ENCODE measurements around the gene GIGYF2. TPM values are rescaled to one million over a fixed set of nuclear protein-coding genes. Genes with fewer than 3 reads are reported as not detected.
"Not testable (repeated sequence)": the region's sequence is repeated elsewhere in the genome, so short reads cannot be mapped to it uniquely, and the experiment has no call there.

GIGYF2 gene
- total RNA-seq, 2 donors from 2014 or later = 91.5 to 101 TPM

- Mint-ChIP-seq H3K4me1 (ENCODE audit: low read depth in 2 of 2) (peaks cover 6 to 11% of the 10 kb centered on the region in 2 donors), H3K27ac (peak overlapping the region in 1 of 2 donors; percentile 36), H3K27me3 (peaks cover 8 to 12% of the 10 kb centered on the region in 2 donors), H3K36me3 (no peaks in the 10 kb centered on the region), H3K4me3 (no peak overlapping the region), H3K9me3 (no peaks in the 10 kb centered on the region)
- ATAC-seq (peak in 1 of 2 donors; percentile 43), DNase-seq (ENCODE audit: low spot score) (no peak)
Measured at GRCh38 chr2:232672588-232672987, 24.5 kb upstream of the GIGYF2 start.

- no peak for ATAC-seq
- no peaks in the 10 kb centered on the region for H3K9me3 Mint-ChIP-seq
- peaks cover 6 to 11% of the 10 kb centered on the region in 2 donors for H3K4me1 Mint-ChIP-seq (ENCODE audit: low read depth in 2 of 2)
- no peaks in the 10 kb centered on the region for H3K36me3 Mint-ChIP-seq
- H3K27me3 Mint-ChIP-seq = peaks cover 10 to 14% of the 10 kb centered on the region in 2 donors
- no peak overlapping the region for H3K27ac Mint-ChIP-seq
- DNase-seq (ENCODE audit: low spot score) = no peak
- no peak overlapping the region for H3K4me3 Mint-ChIP-seq
Measured at GRCh38 chr2:232674491-232674890, 22.6 kb upstream of the GIGYF2 start.

- no peaks in the 10 kb centered on the region for H3K36me3 Mint-ChIP-seq
- H3K4me3 Mint-ChIP-seq = no peak overlapping the region
- H3K27ac Mint-ChIP-seq = no peak overlapping the region
- peaks cover 6 to 11% of the 10 kb centered on the region in 2 donors for H3K4me1 Mint-ChIP-seq (ENCODE audit: low read depth in 2 of 2)
- DNase-seq (ENCODE audit: low spot score) (no peak), ATAC-seq (no peak)
- no peaks in the 10 kb centered on the region for H3K9me3 Mint-ChIP-seq
- peaks cover 13 to 14% of the 10 kb centered on the region in 2 donors for H3K27me3 Mint-ChIP-seq
Measured at GRCh38 chr2:232675381-232675780, 21.8 kb upstream of the GIGYF2 start.

GRCh38 chr2:232680006-232680405, 17.1 kb upstream of the GIGYF2 start:
- Mint-ChIP-seq H3K36me3 (no peaks in the 10 kb centered on the region), H3K9me3 (no peaks in the 10 kb centered on the region), H3K4me1 (ENCODE audit: low read depth in 2 of 2) (peaks cover 6 to 11% of the 10 kb centered on the region in 2 donors), H3K27ac (no peak overlapping the region), H3K27me3 (peaks cover 21 to 23% of the 10 kb centered on the region in 2 donors), H3K4me3 (no peak overlapping the region)
- ATAC-seq (no peak), DNase-seq (ENCODE audit: low spot score) (no peak)

GRCh38 chr2:232681527-232681926, 15.6 kb upstream of the GIGYF2 start:
- Mint-ChIP-seq H3K27ac (no peak overlapping the region), H3K27me3 (peaks cover 21 to 23% of the 10 kb centered on the region in 2 donors), H3K9me3 (no peaks in the 10 kb centered on the region), H3K4me1 (ENCODE audit: low read depth in 2 of 2) (peaks cover 3 to 8% of the 10 kb centered on the region in 2 donors), H3K4me3 (no peak overlapping the region), H3K36me3 (no peaks in the 10 kb centered on the region)
- no peak for ATAC-seq
- no peak for DNase-seq (ENCODE audit: low spot score)

- no peak for ATAC-seq
- no peaks in the 10 kb centered on the region for H3K36me3 Mint-ChIP-seq
- H3K9me3 Mint-ChIP-seq = no peaks in the 10 kb centered on the region
- DNase-seq (ENCODE audit: low spot score) = no peak
- H3K27ac Mint-ChIP-seq = no peak overlapping the region
- H3K4me3 Mint-ChIP-seq = no peak overlapping the region
- H3K27me3 Mint-ChIP-seq = peaks cover 21 to 23% of the 10 kb centered on the region in 2 donors
- H3K4me1 Mint-ChIP-seq (ENCODE audit: low read depth in 2 of 2) = no peaks in the 10 kb centered on the region
Measured at GRCh38 chr2:232683368-232683767, 13.8 kb upstream of the GIGYF2 start.

- H3K4me1 Mint-ChIP-seq (ENCODE audit: low read depth in 2 of 2); H3K4me3 Mint-ChIP-seq; H3K27ac Mint-ChIP-seq; ATAC-seq; DNase-seq (ENCODE audit: low spot score); H3K9me3 Mint-ChIP-seq; H3K36me3 Mint-ChIP-seq: not testable (repeated sequence)
- peaks cover 9 to 14% of the 10 kb centered on the region in 2 donors for H3K27me3 Mint-ChIP-seq
Measured at GRCh38 chr2:232685391-232685790, 11.7 kb upstream of the GIGYF2 start.

GRCh38 chr2:232687382-232688160, 9.6 kb upstream of the GIGYF2 start:
- Mint-ChIP-seq H3K9me3 (no peaks in the 10 kb centered on the region), H3K36me3 (no peaks in the 10 kb centered on the region), H3K4me1 (ENCODE audit: low read depth in 2 of 2) (no peaks in the 10 kb centered on the region), H3K27me3 (peaks cover 0 to 5% of the 10 kb centered on the region in 2 donors), H3K4me3 (no peak overlapping the region), H3K27ac (no peak overlapping the region)
- no peak for DNase-seq (ENCODE audit: low spot score)
- peak in 1 of 2 donors; percentile 30 for ATAC-seq

- no peak for ATAC-seq
Measured at GRCh38 chr2:232688201-232688600, 8.9 kb upstream of the GIGYF2 start.

GRCh38 chr2:232689152-232689910, 7.8 kb upstream of the GIGYF2 start:
- Mint-ChIP-seq H3K27me3 (no peaks in the 10 kb centered on the region), H3K9me3 (no peaks in the 10 kb centered on the region), H3K4me3 (no peak overlapping the region), H3K27ac (no peak overlapping the region), H3K36me3 (no peaks in the 10 kb centered on the region), H3K4me1 (ENCODE audit: low read depth in 2 of 2) (no peaks in the 10 kb centered on the region)
- ATAC-seq (no peak), DNase-seq (ENCODE audit: low spot score) (no peak)

More at GRCh38 chr2:232688201-232688600, 8.9 kb upstream of the GIGYF2 start:
- Mint-ChIP-seq H3K4me1 (ENCODE audit: low read depth in 2 of 2) (no peaks in the 10 kb centered on the region), H3K4me3 (no peak overlapping the region), H3K9me3 (no peaks in the 10 kb centered on the region), H3K27me3 (peaks cover 0 to 5% of the 10 kb centered on the region in 2 donors), H3K27ac (no peak overlapping the region), H3K36me3 (no peaks in the 10 kb centered on the region)
- DNase-seq (ENCODE audit: low spot score) = no peak

- not testable (repeated sequence) for H3K4me3 Mint-ChIP-seq; ATAC-seq; H3K36me3 Mint-ChIP-seq; DNase-seq (ENCODE audit: low spot score); H3K9me3 Mint-ChIP-seq; H3K27me3 Mint-ChIP-seq; H3K27ac Mint-ChIP-seq; H3K4me1 Mint-ChIP-seq (ENCODE audit: low read depth in 2 of 2)
Measured at GRCh38 chr2:232691117-232691516, 6.0 kb upstream of the GIGYF2 start.

- H3K27me3 Mint-ChIP-seq = no peaks in the 10 kb centered on the region
- H3K4me1 Mint-ChIP-seq (ENCODE audit: low read depth in 2 of 2) = peaks cover 7% of the 10 kb centered on the region in 2 donors
- peaks cover under 1% of the 10 kb centered on the region for H3K36me3 Mint-ChIP-seq
- H3K4me3 Mint-ChIP-seq = no peak overlapping the region
- no peak for DNase-seq (ENCODE audit: low spot score)
- H3K9me3 Mint-ChIP-seq = no peaks in the 10 kb centered on the region
- no peak overlapping the region for H3K27ac Mint-ChIP-seq
- ATAC-seq = no peak
Measured at GRCh38 chr2:232693344-232693743, 3.8 kb upstream of the GIGYF2 start.

- Mint-ChIP-seq H3K27me3 (no peaks in the 10 kb centered on the region), H3K36me3 (peaks cover 17% of the 10 kb centered on the region), H3K4me1 (ENCODE audit: low read depth in 2 of 2) (peaks cover 29% of the 10 kb centered on the region in 2 donors), H3K27ac (peak overlapping the region; percentile 51 to 72), H3K9me3 (no peaks in the 10 kb centered on the region), H3K4me3 (peak overlapping the region; percentile 97)
- ATAC-seq (no peak), DNase-seq (ENCODE audit: low spot score) (no peak)
Measured at GRCh38 chr2:232696609-232697058, 497 bp upstream of the GIGYF2 start.

GRCh38 chr2:232697807-232698110, 628 bp downstream of the GIGYF2 start:
- ATAC-seq = peak in 1 of 2 donors; percentile 4
- H3K9me3 Mint-ChIP-seq = no peaks in the 10 kb centered on the region
- H3K4me3 Mint-ChIP-seq = peak overlapping the region; percentile 97
- H3K4me1 Mint-ChIP-seq (ENCODE audit: low read depth in 2 of 2) = peaks cover 29 to 31% of the 10 kb centered on the region in 2 donors
- H3K27me3 Mint-ChIP-seq = no peaks in the 10 kb centered on the region
- H3K36me3 Mint-ChIP-seq = peaks cover 17% of the 10 kb centered on the region
- peak overlapping the region; percentile 73 to 95 for H3K27ac Mint-ChIP-seq
- DNase-seq (ENCODE audit: low spot score) = no peak

Data from natural killer cell treated with Interleukin-12 subunit alpha and Interleukin-12 subunit beta and Interleukin-15 and Interleukin-18, amount 100 ng/mL, for 72 hours (primary cell).